GM15510 (cell line): ENCODE data around the gene RTP3.

Source experiments
- POLR2A ChIP-seq: IDR thresholded peaks from 3 replicates; pipeline ENCODE4 v1.6.1; 2011; ENCODE audit warnings: borderline replicate concordance; ENCODE audit not compliant: insufficient read length; ENCODE audit errors: extremely low read depth

Gene RTP3

DNA sequence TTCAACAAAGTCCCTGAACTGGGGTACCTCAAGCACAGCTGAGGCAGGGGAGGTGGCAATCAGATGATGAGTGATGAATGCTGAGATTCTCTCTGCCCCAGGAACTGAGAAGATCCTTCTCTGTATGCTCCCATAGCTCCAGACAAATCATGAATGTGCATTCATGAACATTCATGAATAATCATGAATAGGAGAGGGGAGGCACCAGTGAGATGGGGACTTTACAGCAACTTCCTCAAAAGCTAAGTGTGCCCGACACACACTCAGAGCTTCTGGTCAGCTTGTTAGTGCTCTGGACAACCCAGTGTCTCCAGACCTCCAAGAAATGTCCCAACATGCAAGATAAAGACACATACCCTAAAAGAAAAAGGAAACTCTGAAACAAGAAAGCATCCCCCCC, 44.1 kb downstream of the RTP3 start:
- no peak for TF ChIP-seq POLR2A

DNA sequence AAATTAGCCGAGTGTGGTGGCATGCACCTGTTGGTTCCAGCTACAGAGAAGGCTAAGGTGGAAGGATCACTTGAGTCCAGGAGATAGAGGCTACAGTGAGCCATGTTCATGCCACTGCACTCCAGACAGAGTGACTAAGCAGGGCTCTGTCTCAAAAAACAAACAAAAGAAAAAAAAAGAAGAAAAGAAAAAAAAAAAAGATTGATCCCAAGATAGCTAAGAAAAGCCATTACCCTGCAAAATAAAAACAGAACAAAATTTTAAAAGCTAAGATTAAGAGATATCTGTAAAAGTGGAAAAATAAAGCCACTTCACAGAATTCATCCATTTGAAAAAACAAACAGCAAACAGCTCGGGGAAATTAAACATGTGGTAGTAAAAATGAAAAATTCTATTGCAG, 44.6 kb downstream of the RTP3 start:
- no peak for TF ChIP-seq POLR2A

DNA sequence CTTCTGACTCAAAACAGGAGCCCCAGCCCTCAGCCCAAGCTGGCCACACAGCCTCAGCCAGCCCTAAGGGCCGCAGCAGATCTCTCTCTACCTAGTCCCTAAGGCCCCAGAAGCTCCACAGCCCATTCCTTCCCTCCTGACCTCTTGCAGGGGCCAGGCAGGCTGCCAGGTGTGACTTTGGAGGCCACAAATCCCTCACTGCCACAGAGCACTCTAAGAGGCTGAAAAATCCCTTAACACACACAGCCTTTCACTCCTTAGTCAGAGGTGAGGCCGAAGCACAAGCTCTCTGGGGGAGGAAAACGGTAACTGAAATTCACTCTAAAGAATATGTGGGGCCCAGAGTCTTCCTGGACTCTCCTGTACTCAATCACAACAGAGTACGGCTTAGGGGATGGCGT, 45.0 kb downstream of the RTP3 start:
- no peak for TF ChIP-seq POLR2A

DNA sequence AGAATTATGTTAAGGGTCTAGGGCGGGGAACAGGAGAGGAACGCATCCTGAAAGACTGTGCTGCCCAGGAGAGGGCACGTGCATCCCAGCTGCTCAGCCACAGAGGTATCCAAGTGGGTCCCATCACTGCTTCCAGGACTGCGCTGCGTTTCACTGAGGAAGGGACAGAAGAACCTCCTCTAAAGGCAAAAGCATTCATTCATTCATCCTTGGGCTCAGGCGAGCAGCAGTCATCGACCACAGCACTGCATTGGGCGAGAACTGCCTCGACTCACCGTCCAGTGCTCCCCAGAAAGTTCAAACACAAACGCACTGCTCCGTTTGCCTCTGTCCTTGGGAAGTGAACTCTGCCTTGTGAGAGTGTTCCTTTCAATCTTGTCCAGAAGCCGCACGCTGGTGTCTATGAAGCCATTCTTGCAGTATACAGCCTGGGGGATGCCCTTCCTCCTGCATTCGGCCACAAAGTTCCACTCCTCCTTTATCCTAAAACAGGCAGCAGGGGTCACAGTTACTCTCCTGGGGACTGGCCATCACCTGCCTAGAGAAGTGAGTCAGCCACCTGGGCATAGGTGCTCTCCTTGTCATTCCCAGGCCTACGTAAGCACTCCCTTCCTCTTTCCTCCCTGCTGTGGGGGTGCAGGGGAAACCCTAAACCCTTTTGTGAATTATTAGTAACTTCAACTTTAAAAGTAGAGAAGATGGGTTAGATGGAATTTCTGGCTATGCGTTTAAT, 47.2 kb downstream of the RTP3 start:
- no peak for TF ChIP-seq POLR2A

DNA sequence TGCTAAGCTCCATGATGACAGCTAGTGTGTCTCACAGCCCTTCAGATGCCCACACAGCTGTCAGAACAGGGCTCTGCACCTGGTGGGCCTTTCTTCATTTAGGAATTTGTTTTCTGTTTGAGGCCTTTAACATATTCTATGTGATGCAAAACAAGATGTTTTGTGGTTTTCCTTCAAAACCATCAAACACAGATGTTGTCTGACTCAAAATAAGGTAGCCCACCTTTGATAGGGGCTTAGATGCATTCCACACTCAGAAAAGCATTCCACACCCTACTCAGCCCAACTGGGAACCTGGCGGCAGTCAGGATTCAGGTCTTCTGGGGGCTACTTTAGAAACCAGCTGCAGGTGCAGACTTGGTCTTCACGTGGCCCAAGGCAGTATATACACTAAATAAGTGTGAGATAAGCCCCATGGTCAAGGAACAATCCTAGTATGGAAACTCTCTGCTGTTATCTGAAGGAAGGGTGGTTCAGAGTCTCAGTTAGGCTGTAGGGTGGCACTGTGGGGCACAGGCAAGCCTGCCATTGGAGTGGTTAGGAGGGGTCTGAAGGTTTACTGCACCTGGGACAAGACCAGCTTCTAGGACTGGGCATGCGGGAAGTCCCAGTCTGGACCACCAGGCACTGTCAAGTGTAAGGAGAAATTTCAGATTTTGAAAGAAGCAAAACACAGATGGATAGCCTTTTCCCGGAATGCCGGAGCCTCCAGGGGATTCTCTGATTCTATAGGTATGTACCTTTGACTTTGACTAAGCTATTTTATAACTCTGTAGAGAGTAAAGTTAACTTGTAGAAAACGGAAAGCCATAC, 48.2 kb downstream of the RTP3 start:
- TF ChIP-seq POLR2A, result no peak

DNA sequence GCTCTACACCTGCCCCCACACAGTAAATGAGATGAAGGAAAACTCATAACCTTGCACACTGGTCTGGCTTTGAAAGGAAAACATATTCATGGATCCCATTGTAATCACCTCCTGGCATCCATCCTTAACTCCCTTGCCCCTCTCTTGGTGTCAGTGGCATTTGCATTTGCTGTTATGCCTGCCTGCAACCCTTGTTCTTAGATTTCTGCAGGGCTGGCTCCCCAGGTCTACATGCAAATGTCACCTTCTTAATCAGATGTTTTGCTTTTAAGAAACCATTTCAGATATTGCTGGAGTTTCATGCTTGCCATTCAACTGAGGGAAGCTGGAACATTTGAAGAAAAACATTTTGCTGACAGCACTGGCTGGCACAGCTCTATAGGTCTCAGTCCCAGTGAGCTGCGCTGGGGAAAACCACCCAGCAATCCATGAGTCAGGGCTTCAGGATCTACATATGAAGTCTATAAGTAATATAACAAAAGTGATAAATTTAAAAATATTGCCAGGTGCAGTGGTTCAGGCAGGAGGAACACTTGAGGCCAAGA, 49.2 kb downstream of the RTP3 start:
- TF ChIP-seq POLR2A, result no peak

DNA sequence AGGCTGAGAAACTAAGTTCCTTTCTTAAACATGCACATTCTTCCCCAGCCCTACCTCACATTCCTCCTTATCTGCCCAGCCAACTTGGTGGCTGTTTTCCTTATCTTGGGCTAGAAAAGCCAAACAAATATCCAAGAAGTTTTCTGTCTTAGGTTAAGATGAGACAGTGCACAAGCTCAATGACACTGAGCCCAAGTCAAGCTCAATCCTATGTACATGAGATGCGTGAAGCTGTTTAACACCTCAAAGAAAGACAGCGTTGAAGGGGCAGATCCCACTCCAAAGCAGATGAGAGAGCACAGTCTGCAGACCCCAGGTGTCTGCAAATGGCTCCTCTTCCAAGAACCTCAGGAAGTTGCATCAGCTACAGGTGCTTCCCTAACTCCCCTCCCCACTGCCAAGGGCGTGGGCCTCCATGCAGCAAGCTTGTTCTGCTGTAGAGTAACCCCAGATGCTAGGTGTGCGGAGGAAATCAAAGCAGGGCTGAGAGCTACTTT, 51.7 kb downstream of the RTP3 start:
- TF ChIP-seq POLR2A, result no peak

DNA sequence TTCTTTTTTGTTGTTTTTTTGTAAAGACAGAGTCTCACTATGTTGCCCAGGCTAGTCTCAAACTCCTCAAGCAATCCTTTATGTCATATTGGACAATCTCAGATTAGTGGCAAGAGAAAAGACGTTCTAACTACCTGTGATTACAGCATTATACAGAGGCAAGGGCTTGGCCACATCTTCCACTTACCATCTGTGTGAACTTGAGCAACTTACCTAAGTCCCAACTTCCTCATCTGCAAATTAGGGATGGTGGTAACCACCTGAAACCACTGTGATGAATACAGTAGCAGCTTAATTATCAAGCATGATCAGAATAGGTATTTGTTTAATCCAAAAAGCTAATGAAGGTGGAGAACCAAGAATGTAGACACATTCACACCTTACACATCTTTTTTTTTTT, 52.2 kb downstream of the RTP3 start:
- TF ChIP-seq POLR2A, result no peak
